ENCODE results near the gene RETNLB.

Gene RETNLB

DNA sequence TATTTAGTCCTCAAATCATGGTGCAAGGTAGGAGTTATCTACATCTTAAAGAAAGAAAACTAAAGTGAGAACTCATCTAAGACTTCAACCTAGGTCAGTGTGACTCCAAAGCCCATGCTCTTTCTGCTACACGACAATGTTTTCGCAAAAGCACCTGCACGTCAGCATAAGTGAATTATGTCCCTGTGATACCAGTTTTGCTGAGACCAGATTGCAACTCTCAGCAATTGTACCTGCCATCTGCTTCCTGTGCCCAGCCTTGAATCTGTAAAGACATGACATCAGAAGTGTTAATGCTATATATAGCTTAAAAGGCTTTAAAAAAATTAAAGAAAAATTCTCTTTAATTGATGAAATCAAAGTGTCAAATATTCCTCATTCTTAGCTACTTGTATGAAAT is 43.4 kb downstream of the RETNLB start:
- no peak overlapping the region for H3K4me3 ChIP-seq (ENCODE audit: low read depth, low read length)
- DNase-seq (ENCODE audit: low read depth): no peak
- in situ Hi-C loops (cut with HindIII; ENCODE audit: low sequenced_read_pairs): no loop called here
- TF ChIP-seq, protein P1, sequence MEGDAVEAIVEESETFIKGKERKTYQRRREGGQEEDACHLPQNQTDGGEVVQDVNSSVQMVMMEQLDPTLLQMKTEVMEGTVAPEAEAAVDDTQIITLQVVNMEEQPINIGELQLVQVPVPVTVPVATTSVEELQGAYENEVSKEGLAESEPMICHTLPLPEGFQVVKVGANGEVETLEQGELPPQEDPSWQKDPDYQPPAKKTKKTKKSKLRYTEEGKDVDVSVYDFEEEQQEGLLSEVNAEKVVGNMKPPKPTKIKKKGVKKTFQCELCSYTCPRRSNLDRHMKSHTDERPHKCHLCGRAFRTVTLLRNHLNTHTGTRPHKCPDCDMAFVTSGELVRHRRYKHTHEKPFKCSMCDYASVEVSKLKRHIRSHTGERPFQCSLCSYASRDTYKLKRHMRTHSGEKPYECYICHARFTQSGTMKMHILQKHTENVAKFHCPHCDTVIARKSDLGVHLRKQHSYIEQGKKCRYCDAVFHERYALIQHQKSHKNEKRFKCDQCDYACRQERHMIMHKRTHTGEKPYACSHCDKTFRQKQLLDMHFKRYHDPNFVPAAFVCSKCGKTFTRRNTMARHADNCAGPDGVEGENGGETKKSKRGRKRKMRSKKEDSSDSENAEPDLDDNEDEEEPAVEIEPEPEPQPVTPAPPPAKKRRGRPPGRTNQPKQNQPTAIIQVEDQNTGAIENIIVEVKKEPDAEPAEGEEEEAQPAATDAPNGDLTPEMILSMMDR (IDR thresholded peaks at IDR 0.05; ENCODE audit: low read depth, low read length, missing control alignments): no peak

DNA sequence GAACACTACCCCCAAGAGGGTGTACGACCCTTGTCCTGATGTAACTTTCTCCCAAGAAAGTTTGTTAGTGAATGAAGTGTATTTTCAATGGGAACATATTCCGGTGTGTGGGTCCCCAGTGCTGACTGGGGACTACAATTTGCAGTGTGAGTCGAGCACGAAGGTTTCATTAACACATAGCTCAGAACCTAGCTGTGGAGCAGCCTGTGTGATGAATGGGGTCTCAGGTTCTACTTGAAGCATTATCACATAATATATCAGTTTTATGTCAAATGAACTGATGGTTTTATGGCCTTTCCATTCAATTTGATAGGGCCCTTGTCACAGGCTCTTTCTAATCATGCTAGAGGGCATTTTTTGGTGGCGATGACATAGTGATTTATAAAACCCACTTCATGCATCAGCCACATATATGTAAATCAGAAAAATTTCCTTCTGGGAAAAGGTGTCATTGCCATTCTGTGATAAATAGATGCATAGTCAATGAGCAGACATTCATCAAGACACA is 44.1 kb downstream of the RETNLB start:
- H3K4me3 ChIP-seq (ENCODE audit: low read depth, low read length): no peak overlapping the region
- in situ Hi-C loops (cut with HindIII; ENCODE audit: low sequenced_read_pairs): no loop called here
- no peak for DNase-seq (ENCODE audit: low read depth)
- TF ChIP-seq, protein P1 (IDR thresholded peaks at IDR 0.05; ENCODE audit: low read depth, low read length, missing control alignments): no peak

All from astrocyte of the cerebellum (primary cell).